ENCODE measurements around the gene EMX1.

EMX1 gene

GRCh38 chr2:72944804-72945449 is 27.6 kb downstream of the EMX1 start:
- no peak for DNase-seq

- no peak for DNase-seq
Observed at GRCh38 chr2:72945450-72946019, 28.2 kb downstream of the EMX1 start.

GRCh38 chr2:72946466-72946865 is 29.1 kb downstream of the EMX1 start:
- no peak for DNase-seq

- DNase-seq, result no peak
Observed at GRCh38 chr2:72947952-72948830, 30.9 kb downstream of the EMX1 start.

GRCh38 chr2:72949045-72949444 is 31.7 kb downstream of the EMX1 start:
- DNase-seq, result no peak

GRCh38 chr2:72949642-72950041 is 32.3 kb downstream of the EMX1 start:
- DNase-seq, result no peak

GRCh38 chr2:72950558-72951255 is 33.4 kb downstream of the EMX1 start:
- no peak for DNase-seq

GRCh38 chr2:72951303-72952095 is 34.2 kb downstream of the EMX1 start:
- DNase-seq, result no peak

- no peak for DNase-seq
Observed at GRCh38 chr2:72952110-72952823, 34.9 kb downstream of the EMX1 start.

- no peak for DNase-seq
Observed at GRCh38 chr2:72952961-72953360, 35.6 kb downstream of the EMX1 start.

- no peak for DNase-seq
Observed at GRCh38 chr2:72953528-72953927, 36.2 kb downstream of the EMX1 start.

GRCh38 chr2:72953976-72954375 is 36.7 kb downstream of the EMX1 start:
- no peak for DNase-seq

- DNase-seq, result no peak
Observed at GRCh38 chr2:72954376-72955227, 37.3 kb downstream of the EMX1 start.

- DNase-seq, result no peak
Observed at GRCh38 chr2:72955228-72956049, 38.1 kb downstream of the EMX1 start.

GRCh38 chr2:72956050-72956395 is 38.7 kb downstream of the EMX1 start:
- no peak for DNase-seq

GRCh38 chr2:72956936-72957335 is 39.6 kb downstream of the EMX1 start:
- no peak for DNase-seq

- no peak for DNase-seq
Observed at GRCh38 chr2:72958542-72959385, 41.4 kb downstream of the EMX1 start.

- no peak for DNase-seq
Observed at GRCh38 chr2:72959554-72959953, 42.2 kb downstream of the EMX1 start.

Measured in NCI-H526 (cell line).